NCI-H82 (cell line): ENCODE results near the gene SYP.
"Not testable (repeated sequence)": the region's sequence is repeated elsewhere in the genome, so short reads cannot be mapped to it uniquely, and the experiment has no call there.

Experiments used
- DNase-seq: peaks from one replicate; lab custom pipeline; 2025; lab: John Stamatoyannopoulos, UW

The SYP gene

GRCh38 chrX:49166914-49167739 lies 32.9 kb downstream of the SYP start:
- DNase-seq = no peak

- peak; percentile 66 for DNase-seq
Observed at GRCh38 chrX:49165901-49166881, 33.8 kb downstream of the SYP start.

GRCh38 chrX:49164589-49165360 lies 35.2 kb downstream of the SYP start:
- DNase-seq = no peak

- DNase-seq = peak; percentile 89
Observed at GRCh38 chrX:49163555-49164419, 36.2 kb downstream of the SYP start.

- no peak for DNase-seq
Observed at GRCh38 chrX:49162620-49163019, 37.4 kb downstream of the SYP start, which contains the start of gene MAGIX. Gene MAGIX (plus strand): TSS chrX:49162758. CDS start chrX:49162890, 132 bp downstream.

GRCh38 chrX:49161632-49162031 lies 38.4 kb downstream of the SYP start:
- no peak for DNase-seq

GRCh38 chrX:49160908-49161307 lies 39.1 kb downstream of the SYP start:
- DNase-seq = no peak

- DNase-seq = no peak
Observed at GRCh38 chrX:49157194-49157593, 42.8 kb downstream of the SYP start.

GRCh38 chrX:49155900-49156837 lies 43.8 kb downstream of the SYP start:
- DNase-seq = peak; percentile 93

- peak; percentile 92 for DNase-seq
Observed at GRCh38 chrX:49155243-49155899, 44.6 kb downstream of the SYP start.

- no peak for DNase-seq
Observed at GRCh38 chrX:49153467-49153866, 46.5 kb downstream of the SYP start.

- DNase-seq = not testable (repeated sequence)
Observed at GRCh38 chrX:49149291-49149690, 50.7 kb downstream of the SYP start.

- DNase-seq = not testable (repeated sequence)
Observed at GRCh38 chrX:49148390-49149100, 51.4 kb downstream of the SYP start.

GRCh38 chrX:49147936-49148335 lies 52.1 kb downstream of the SYP start:
- DNase-seq = no peak

GRCh38 chrX:49147282-49147681 lies 52.7 kb downstream of the SYP start:
- DNase-seq = no peak

GRCh38 chrX:49143154-49143553 lies 56.8 kb downstream of the SYP start:
- not testable (repeated sequence) for DNase-seq

GRCh38 chrX:49142264-49142663 lies 57.7 kb downstream of the SYP start:
- peak; percentile 25 for DNase-seq

GRCh38 chrX:49139713-49140112 lies 60.3 kb downstream of the SYP start:
- DNase-seq = no peak
